ENCODE data around the gene CLCNKA.
"Not testable (repeated sequence)": the region's sequence is repeated elsewhere in the genome, so short reads cannot be mapped to it uniquely, and the experiment has no call there.

Gene CLCNKA

GRCh38 chr1:16021681-16022080 lies at the start of gene CLCNKA:
CLCNKA (plus strand) TSS chr1:16022036; CDS start chr1:16022620, 584 bp downstream.
- DNase-seq: no peak

GRCh38 chr1:15972409-15972808 lies 49.4 kb upstream of the CLCNKA start:
- DNase-seq: no peak

GRCh38 chr1:15973772-15974171 lies 48.1 kb upstream of the CLCNKA start:
- DNase-seq: no peak

GRCh38 chr1:15974855-15975254 lies 47.0 kb upstream of the CLCNKA start:
- DNase-seq: no peak

- peak; percentile 83 for DNase-seq
These were observed 46.5 kb upstream of the CLCNKA start for GRCh38 chr1:15975358-15975804.

GRCh38 chr1:15975805-15976680 lies 45.8 kb upstream of the CLCNKA start, which contains the start of gene ZBTB17:
ZBTB17 (minus strand) TSS chr1:15976101; CDS start chr1:15948495, 27,606 bp downstream.
- peak; percentile 95 for DNase-seq

- not testable (repeated sequence) for DNase-seq
These were observed 43.9 kb upstream of the CLCNKA start for GRCh38 chr1:15977947-15978346.

- DNase-seq: no peak
These were observed 40.2 kb upstream of the CLCNKA start for GRCh38 chr1:15981679-15982078.

GRCh38 chr1:15983275-15983674 lies 38.6 kb upstream of the CLCNKA start:
- DNase-seq: no peak

GRCh38 chr1:15985611-15986297 lies 36.1 kb upstream of the CLCNKA start:
- DNase-seq: no peak

- DNase-seq: no peak
These were observed 32.7 kb upstream of the CLCNKA start for GRCh38 chr1:15988856-15989736.

GRCh38 chr1:15989776-15990175 lies 32.1 kb upstream of the CLCNKA start:
- DNase-seq: no peak

GRCh38 chr1:15991427-15992186 lies 30.2 kb upstream of the CLCNKA start:
- no peak for DNase-seq

- no peak for DNase-seq
These were observed 29.7 kb upstream of the CLCNKA start for GRCh38 chr1:15992187-15992553.

GRCh38 chr1:15992582-15993500 lies 29.0 kb upstream of the CLCNKA start:
- DNase-seq: no peak

- no peak for DNase-seq
These were observed 28.2 kb upstream of the CLCNKA start for GRCh38 chr1:15993666-15994065.

GRCh38 chr1:15994081-15994480 lies 27.8 kb upstream of the CLCNKA start:
- no peak for DNase-seq

GRCh38 chr1:15994590-15995351 lies 27.1 kb upstream of the CLCNKA start:
- peak; percentile 23 for DNase-seq

- DNase-seq: no peak
These were observed 24.7 kb upstream of the CLCNKA start for GRCh38 chr1:15997076-15997585.

Measured in activated T-cell treated with anti-CD3 and anti-CD28 coated beads for 4 hours (primary cell).